Activated naive CD8-positive, alpha-beta T cell treated with anti-CD3 and anti-CD28 coated beads, Interleukin-2, amount 50 U/mL, for 24 hours (primary cell): Measurements from ENCODE around the gene MAMSTR.
A peak's percentile ranks its signal among the peaks of the same experiment; 100 is the strongest.

Source experiments
- ATAC-seq: fragments of 150-1000 bp; cut with Tn5 transposase; one replicate; pipeline ENCODE4 v1.10.0; 2021
- DNase-seq: peaks from one replicate; pipeline ENCODE4 v3.0.0; 2021
- H3K27ac Mint-ChIP-seq: one replicate; pipeline ENCODE4 v1.8.0; 2021; ENCODE audit warnings: mild to moderate bottlenecking, mixed read lengths
- H3K27me3 Mint-ChIP-seq: one replicate; pipeline ENCODE4 v1.8.0; 2021; ENCODE audit warnings: mixed read lengths
- H3K36me3 Mint-ChIP-seq: one replicate; pipeline ENCODE4 v1.8.0; 2021; ENCODE audit warnings: low read depth, mixed read lengths
- H3K4me1 Mint-ChIP-seq: one replicate; pipeline ENCODE4 v1.8.0; 2021; ENCODE audit warnings: mixed read lengths
- H3K4me3 Mint-ChIP-seq: one replicate; pipeline ENCODE4 v1.8.0; 2021; ENCODE audit warnings: mild to moderate bottlenecking, moderate library complexity, mixed read lengths
- H3K9me3 Mint-ChIP-seq: one replicate; pipeline ENCODE4 v1.8.0; 2021; ENCODE audit warnings: mixed read lengths

MAMSTR gene

GRCh38 chr19:48751845-48752495 is 32.4 kb upstream of the MAMSTR start:
- Mint-ChIP-seq H3K27ac (no peak overlapping the region), H3K9me3 (no peaks in the 10 kb centered on the region), H3K4me3 (peak overlapping the region; percentile 72), H3K27me3 (peaks cover 28% of the 10 kb centered on the region), H3K4me1 (peaks cover 16% of the 10 kb centered on the region), H3K36me3 (no peaks in the 10 kb centered on the region)
- ATAC-seq (no peak), DNase-seq (no peak)

DNA sequence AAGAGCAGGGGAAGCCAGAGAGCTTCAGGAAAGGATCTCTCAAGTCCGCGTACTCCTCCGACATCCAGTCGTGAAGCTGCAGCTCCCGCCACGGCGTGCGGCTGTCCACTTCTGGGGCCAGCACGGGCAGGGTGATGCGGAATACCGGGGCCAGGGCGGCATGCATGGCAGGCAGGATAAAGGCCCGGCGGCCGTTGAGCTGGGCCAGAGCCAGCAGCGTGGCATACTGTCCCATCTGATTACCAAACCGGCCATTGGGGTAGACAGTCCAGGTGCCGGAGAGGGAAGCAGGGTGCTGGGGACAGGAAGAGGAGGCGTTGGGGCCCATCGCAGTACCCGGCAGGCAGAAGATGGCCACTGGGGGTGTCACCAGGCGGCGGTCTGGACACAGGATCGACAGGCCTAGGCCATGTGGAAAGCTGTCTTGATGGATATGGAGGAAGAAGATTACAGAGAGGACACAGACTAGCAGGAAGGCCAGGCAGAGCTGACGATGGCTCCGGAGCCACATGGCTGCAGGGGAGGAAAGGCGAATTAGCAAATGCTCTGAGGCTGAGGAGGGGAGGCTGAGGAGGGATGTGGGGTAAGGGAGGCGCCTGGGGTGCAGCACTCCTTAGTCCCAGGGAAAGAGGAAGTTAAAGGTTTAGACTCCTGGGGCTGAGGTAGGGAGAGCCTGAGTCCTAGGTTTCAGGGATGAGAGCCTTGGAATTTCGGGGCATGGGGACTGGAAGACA is 31.4 kb upstream of the MAMSTR start:
- Mint-ChIP-seq H3K36me3 (no peaks in the 10 kb centered on the region), H3K4me1 (peaks cover 18% of the 10 kb centered on the region), H3K4me3 (no peak overlapping the region)

GRCh38 chr19:48750351-48750750 is 30.8 kb upstream of the MAMSTR start:
- H3K4me1 Mint-ChIP-seq, result peaks cover 18% of the 10 kb centered on the region

More for the DNA sequence above, 31.4 kb upstream of the MAMSTR start:
- Mint-ChIP-seq H3K27me3 (peaks cover 33% of the 10 kb centered on the region), H3K9me3 (no peaks in the 10 kb centered on the region), H3K27ac (no peak overlapping the region)
- DNase-seq (no peak), ATAC-seq (no peak)

DNA sequence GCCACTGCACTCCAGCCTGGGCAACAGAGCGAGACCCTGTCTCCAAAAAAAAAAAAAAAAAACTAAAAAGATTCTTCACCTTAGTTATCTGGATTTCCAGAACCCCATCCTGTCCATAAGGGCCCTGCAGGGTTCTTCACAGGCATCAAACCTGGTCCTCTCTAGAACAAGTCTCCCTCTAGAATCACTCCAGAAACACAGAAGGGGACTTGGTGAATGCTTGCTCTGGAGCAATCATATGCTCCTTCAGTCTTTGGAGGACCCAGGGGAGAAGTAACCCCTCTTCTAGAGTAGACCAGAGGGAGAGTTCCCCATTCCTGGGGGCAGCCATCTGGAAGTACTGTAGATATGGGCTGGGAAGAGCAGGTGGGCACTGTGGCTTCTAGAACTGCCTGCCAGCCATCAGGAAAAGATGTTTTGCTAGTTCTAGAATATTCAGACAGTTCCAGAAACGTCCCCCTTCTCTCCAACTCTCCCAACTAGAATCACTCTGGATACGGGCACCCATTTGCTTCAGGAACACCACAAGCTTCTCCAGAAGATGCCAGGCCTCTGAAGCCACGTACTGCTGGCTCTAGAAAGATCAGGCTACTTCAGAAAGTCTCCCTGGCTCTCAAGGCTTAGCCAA is 30.2 kb upstream of the MAMSTR start:
- DNase-seq (no peak), ATAC-seq (no peak)
- peaks cover 18% of the 10 kb centered on the region for H3K4me1 Mint-ChIP-seq
- H3K4me3 Mint-ChIP-seq, result no peak overlapping the region
- H3K9me3 Mint-ChIP-seq, result no peaks in the 10 kb centered on the region
- no peak overlapping the region for H3K27ac Mint-ChIP-seq
- no peaks in the 10 kb centered on the region for H3K36me3 Mint-ChIP-seq
- peaks cover 35% of the 10 kb centered on the region for H3K27me3 Mint-ChIP-seq

More at GRCh38 chr19:48750351-48750750, 30.8 kb upstream of the MAMSTR start:
- no peak for ATAC-seq
- DNase-seq, result no peak
- Mint-ChIP-seq H3K9me3 (no peaks in the 10 kb centered on the region), H3K36me3 (no peaks in the 10 kb centered on the region), H3K27me3 (peaks cover 37% of the 10 kb centered on the region), H3K4me3 (no peak overlapping the region), H3K27ac (no peak overlapping the region)

DNA sequence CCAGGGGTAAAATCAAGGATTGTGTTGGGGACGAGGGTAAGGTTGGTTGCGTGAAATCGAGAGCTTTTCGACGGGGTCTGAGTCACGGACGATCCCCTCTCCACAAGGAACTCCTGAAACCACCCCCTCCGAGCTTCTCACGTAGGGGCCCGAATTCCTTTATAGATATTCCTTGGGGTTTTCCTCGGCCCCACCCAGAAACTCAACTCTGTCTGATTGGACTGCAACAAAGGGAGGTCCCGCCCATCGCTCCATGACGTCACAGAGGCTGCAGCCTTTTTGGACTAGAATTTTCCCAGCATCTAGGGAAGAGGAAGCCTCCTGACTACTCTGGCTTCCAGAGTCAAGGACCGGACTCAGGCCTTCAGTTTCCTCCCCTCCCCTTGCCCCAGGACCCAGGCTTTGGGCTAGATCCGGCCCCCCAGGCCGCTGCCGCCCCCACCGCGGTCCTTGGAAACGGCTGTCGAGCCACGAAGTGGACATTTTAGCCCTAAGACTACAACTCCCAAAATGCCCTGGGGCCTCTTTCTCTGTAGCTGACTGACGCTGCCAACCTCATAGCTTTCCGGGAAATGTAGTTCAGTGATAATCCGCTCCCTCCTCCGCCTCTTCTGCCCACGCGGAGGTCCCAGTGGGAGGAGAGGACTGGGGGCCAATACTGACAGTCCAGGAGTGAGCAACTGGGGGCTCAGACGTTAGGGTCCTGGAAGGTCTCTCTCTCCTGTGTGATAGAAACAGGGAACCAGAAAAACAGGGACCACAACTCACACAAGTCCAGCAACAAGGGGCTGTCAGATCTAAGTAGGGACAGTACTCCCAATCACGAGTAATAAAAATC is 27.4 kb upstream of the MAMSTR start, which contains the start of gene IZUMO1:
Gene IZUMO1, minus strand, starts transcription at position 172 of the 838 bp plus-strand sequence. CDS start 1,050 bp downstream, outside the sequence.
- Mint-ChIP-seq H3K9me3 (no peaks in the 10 kb centered on the region), H3K27ac (no peak within 1 kb of the TSS), H3K36me3 (no peaks in the 10 kb centered on the region), H3K4me1 (peaks cover 8% of the 10 kb centered on the region), H3K4me3 (peak within 1 kb of the TSS; percentile 14), H3K27me3 (peaks cover 20% of the 10 kb centered on the region)
- DNase-seq, result peak; percentile 57
- ATAC-seq, result peak; percentile 68

DNA sequence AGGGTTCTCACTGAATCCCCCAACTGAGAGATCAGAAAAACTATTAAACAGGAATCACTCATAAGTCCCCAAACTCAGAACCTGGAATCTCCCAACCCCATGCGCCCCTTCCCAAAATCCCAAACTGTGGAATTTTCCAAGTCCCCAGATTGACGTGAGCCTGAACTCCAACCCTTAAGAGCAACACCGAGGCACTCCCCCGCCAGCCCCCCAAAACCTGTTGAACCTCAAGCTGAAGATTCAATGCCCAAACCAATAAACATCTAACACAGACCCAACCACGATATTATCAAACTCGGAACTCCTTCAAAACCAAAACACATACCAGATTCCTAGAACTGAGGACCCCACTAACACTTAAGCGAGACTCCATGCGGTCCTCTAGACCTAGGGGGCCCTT is 26.6 kb upstream of the MAMSTR start:
- Mint-ChIP-seq H3K4me3 (no peak overlapping the region), H3K27ac (no peak overlapping the region), H3K27me3 (peaks cover 19% of the 10 kb centered on the region)

DNA sequence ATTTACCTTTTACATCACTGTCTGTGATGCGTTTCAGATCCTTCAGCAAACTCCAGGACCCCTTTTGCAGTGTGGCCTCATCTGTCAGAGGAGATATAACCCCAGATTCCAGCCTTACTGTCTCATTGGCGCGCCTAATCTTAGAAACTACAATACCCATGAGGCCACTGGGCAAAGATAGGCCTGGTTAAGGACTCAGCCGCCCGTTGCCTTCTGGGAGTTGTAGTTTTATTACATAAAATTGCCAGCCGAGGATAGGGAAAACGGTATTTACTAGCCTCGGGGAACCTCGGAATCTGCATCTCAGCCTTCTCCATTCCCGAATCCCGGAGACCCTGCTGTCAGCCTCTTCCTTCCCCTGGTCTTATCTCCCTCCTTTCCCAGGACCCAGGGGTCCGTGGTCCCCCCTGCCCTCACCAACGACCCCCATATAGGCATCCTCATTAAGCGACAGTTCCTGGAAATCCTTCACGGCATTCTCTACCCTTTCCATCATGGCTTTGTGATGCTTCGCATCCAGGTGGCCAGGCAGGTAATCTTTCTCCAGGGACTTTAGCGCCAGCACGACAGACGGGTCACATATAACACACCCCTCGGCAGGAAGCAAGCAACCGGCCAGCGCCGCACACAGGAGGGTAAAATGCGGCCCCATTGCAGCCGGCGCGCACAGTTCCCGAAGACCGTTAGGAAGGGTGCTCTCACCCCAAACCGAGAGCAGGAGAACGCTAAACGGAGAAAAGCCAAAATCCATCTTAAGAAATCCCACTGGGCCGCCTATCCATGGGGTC is 25.9 kb upstream of the MAMSTR start:
- ATAC-seq (peak; percentile 78), DNase-seq (peak; percentile 59)
- no peaks in the 10 kb centered on the region for H3K9me3 Mint-ChIP-seq
- no peak overlapping the region for H3K4me3 Mint-ChIP-seq
- H3K27ac Mint-ChIP-seq, result no peak overlapping the region
- peaks cover 23% of the 10 kb centered on the region for H3K27me3 Mint-ChIP-seq
- H3K36me3 Mint-ChIP-seq, result no peaks in the 10 kb centered on the region
- H3K4me1 Mint-ChIP-seq, result peaks cover 14% of the 10 kb centered on the region

More for the DNA sequence above, 26.6 kb upstream of the MAMSTR start:
- ATAC-seq (no peak), DNase-seq (no peak)
- Mint-ChIP-seq H3K36me3 (no peaks in the 10 kb centered on the region), H3K9me3 (no peaks in the 10 kb centered on the region), H3K4me1 (peaks cover 11% of the 10 kb centered on the region)

DNA sequence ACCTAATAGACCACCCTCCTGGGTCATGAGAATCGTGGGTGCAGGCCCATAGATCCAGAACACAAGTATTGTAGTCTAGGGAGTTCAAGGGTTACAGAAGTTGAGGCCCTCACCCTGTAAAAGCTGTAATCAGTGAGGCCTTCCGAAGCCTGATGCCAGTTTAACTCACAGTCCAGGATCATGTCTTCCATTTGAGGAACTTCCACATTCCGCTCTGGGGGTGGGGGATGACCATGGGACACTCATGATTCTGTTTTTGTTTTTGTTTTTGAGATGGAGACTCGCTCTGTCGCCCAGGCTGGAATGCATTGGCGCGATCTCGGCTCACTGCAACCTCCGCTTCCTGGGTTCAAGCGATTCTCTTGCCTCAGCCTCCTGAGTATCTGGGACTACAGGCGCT is 22.6 kb upstream of the MAMSTR start:
- DNase-seq (no peak), ATAC-seq (no peak)
- Mint-ChIP-seq H3K36me3 (no peaks in the 10 kb centered on the region), H3K27ac (no peak overlapping the region), H3K9me3 (no peaks in the 10 kb centered on the region), H3K4me1 (peaks cover 18% of the 10 kb centered on the region), H3K4me3 (no peak overlapping the region), H3K27me3 (peaks cover 26% of the 10 kb centered on the region)

DNA sequence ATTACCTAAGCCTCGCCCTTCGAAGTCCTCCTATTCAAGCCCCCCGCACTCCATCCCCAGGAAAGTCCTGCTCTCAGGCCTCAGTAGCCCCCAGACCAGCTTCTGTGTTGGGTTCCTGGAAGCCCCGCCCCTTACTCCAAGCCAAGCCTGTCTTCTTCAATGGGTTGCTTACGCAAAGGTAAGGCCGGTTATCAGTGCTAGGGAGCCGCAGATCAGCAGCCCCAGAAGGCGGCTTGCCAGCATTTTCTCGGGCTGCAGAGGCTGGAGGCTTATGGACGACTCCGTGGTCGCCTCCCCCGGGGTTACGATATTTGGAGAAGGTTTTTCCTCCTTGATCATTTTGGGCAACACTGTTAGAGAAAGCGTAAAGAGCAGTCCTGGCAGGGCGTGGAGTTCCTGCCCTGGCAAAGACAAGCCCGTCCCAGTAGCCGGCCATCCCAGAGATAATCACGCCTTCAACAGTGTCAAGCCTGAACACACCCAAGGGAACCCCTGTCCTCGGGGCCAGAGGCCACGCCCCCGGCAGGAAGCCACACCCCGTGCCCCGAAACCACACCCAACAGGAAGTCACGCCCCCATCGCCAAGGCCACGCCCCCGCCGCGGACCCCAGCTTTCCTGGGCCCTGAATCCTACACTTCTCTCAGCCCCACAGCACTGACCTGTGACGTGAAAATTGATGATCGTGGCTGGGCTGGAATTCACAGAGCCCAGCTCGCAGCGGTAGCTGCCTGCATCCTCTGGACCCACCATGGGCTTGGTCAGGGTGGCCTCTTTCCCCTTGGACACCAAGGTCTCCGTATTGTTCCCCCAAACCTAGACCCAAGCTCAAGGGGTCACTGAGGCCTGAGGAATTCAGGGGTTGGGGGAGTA is 21.8 kb upstream of the MAMSTR start:
- ATAC-seq (no peak), DNase-seq (peak; percentile 59)
- Mint-ChIP-seq H3K4me1 (peaks cover 18% of the 10 kb centered on the region), H3K27me3 (peaks cover 26% of the 10 kb centered on the region), H3K9me3 (no peaks in the 10 kb centered on the region), H3K4me3 (no peak overlapping the region), H3K36me3 (no peaks in the 10 kb centered on the region), H3K27ac (no peak overlapping the region)

DNA sequence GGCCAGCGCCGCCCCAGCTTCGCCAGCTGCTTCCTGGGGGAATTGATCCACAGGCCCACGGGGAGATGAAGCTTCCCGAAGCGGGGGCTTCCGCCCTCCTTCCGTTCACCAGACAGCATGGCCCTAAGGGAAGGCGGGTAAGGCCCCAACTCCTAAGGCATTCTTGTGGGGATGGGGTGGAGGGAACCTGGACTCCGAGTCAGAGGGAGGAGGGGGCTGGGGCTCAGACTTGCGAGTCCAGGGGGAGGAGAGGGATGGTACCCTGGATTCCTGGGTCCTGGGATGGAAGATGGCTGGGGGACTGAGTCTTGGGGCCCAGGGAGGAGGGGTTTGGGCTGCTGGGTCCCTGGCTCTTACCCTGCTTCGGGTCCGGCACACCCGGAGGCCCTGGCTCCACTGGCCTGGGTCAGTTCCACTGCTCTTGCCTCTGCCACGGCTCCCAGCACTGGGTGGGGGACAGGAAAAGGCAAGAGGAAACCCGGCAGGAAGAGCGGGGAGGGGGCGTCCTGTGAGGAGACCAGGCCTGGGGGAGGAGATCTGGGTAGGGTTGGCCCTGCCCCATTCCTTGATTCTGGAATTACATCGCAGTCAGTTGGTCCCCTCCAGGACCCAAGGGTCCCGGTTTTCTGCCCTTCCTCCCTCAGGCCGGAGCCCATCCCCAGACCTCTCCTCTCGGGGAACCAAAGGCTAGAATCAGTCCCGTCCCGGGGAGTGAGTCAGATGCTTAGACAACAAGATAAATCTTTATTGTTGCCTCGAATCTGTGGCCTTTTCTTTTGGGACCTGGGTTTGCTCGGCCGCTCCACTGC is 20.8 kb upstream of the MAMSTR start, which contains the start of gene RASIP1:
Gene RASIP1, minus strand, starts transcription at position 447 of the 809 bp plus-strand sequence. Its CDS starts 328 bp downstream, at position 119.
- no peaks in the 10 kb centered on the region for H3K36me3 Mint-ChIP-seq
- H3K4me1 Mint-ChIP-seq, result peaks cover 15% of the 10 kb centered on the region
- DNase-seq, result no peak
- ATAC-seq, result no peak
- no peaks in the 10 kb centered on the region for H3K9me3 Mint-ChIP-seq
- H3K27ac Mint-ChIP-seq, result no peak within 1 kb of the TSS
- H3K27me3 Mint-ChIP-seq, result peaks cover 18% of the 10 kb centered on the region
- no peak within 1 kb of the TSS for H3K4me3 Mint-ChIP-seq

GRCh38 chr19:48739404-48740163 is 20.1 kb upstream of the MAMSTR start:
- ATAC-seq, result no peak
- no peak overlapping the region for H3K4me3 Mint-ChIP-seq
- no peak for DNase-seq
- no peaks in the 10 kb centered on the region for H3K36me3 Mint-ChIP-seq
- H3K9me3 Mint-ChIP-seq, result no peaks in the 10 kb centered on the region
- peaks cover 15% of the 10 kb centered on the region for H3K4me1 Mint-ChIP-seq
- peaks cover 16% of the 10 kb centered on the region for H3K27me3 Mint-ChIP-seq
- H3K27ac Mint-ChIP-seq, result no peak overlapping the region
